NB4 (cell line): ENCODE measurements around the gene MRPL14.
A peak's percentile ranks its signal among the peaks of the same experiment; 100 is the strongest.

Source experiments
- CTCF ChIP-seq: IDR thresholded peaks from one replicate; pipeline ENCODE4 v1.5.1; 2012; ENCODE audit warnings: low read depth, low read length
- MAX ChIP-seq: IDR thresholded peaks from 2 replicates; pipeline ENCODE4 v1.6.1; 2011; ENCODE audit warnings: low read depth, low read length

GRCh38 chr6:44127186-44128019 lies at the start of gene MRPL14, which contains the start of gene TMEM63B:
- no peak for TF ChIP-seq CTCF
- peak; percentile 67 for TF ChIP-seq MAX
